ENCODE results near the gene RBM6. TPM values are rescaled to one million over a fixed set of nuclear protein-coding genes. Genes with fewer than 3 reads are reported as not detected.

Gene RBM6
- total RNA-seq, 6 experiments from 2014 or later, result 32.5 to 41.6 (median 34.5) TPM

DNA sequence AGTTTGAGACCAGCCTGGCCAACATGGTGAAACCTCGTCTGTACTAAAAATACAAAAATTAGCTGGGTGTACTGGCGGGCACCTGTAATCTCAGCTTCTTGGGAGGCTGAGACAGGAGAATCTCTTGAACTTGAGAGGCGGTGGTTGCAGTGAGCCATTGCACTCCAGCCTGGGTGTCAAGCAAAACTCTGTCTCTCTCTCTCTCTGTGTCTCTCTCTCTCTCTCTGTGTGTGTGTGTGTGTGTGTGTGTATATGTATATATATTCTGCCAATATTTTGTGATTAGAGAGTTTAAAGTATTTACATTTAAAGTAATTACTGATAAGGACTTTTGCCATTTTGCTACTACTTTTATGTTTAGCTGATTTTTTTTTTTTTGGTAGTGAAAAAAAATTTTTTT, 15.7 kb downstream of the RBM6 start:
- Mint-ChIP-seq H3K4me1 (ENCODE audit: low read depth) (peaks cover 22% of the 10 kb centered on the region), H3K27me3 (ENCODE audit: insufficient read depth) (no peaks in the 10 kb centered on the region; the same call in 1 of the 2 replicates), H3K36me3 (ENCODE audit: low read depth) (peaks cover 4% of the 10 kb centered on the region), H3K9me3 (no peaks in the 10 kb centered on the region), H3K4me3 (no peak overlapping the region), H3K27ac (no peak overlapping the region)
- TF ChIP-seq, protein P1, sequence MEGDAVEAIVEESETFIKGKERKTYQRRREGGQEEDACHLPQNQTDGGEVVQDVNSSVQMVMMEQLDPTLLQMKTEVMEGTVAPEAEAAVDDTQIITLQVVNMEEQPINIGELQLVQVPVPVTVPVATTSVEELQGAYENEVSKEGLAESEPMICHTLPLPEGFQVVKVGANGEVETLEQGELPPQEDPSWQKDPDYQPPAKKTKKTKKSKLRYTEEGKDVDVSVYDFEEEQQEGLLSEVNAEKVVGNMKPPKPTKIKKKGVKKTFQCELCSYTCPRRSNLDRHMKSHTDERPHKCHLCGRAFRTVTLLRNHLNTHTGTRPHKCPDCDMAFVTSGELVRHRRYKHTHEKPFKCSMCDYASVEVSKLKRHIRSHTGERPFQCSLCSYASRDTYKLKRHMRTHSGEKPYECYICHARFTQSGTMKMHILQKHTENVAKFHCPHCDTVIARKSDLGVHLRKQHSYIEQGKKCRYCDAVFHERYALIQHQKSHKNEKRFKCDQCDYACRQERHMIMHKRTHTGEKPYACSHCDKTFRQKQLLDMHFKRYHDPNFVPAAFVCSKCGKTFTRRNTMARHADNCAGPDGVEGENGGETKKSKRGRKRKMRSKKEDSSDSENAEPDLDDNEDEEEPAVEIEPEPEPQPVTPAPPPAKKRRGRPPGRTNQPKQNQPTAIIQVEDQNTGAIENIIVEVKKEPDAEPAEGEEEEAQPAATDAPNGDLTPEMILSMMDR (IDR thresholded peaks at IDR 0.05), result no peak
- DNase-seq, result no peak

DNA sequence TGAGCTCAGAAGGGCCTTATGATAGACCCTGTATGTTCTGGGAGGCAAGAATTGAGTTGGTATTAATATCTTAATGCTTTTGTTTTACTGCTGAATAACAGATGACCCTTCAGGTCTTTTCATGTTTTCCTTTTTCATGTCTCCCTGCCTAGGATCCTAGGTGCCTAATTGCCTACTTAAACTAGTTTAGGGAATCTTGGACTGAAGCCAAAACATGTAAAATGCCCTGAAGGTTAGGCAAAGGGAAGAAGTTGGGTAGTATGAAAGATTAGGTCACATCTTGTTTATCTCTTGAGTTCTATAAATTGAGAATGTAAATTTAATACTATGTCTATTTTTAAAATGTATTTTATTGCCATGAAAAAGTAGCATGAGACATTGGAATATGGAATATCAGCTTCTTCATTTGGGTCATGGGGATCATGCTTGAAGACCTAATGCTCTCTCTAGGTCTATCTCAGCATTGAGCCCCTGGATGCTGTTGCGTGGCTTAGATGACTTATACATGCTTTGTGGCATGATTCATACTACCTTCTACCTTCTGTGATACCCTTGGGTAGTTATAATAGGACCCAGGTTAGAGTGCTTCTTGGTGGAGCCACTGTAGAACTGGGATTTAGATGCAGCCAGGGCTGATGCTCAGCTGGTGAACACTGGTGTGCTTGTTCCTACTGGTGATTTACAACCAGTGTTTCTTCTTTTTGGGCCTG, 26.4 kb downstream of the RBM6 start:
- H3K36me3 Mint-ChIP-seq (ENCODE audit: low read depth), result peaks cover 15% of the 10 kb centered on the region
- no peak overlapping the region for H3K4me3 Mint-ChIP-seq
- H3K4me1 Mint-ChIP-seq (ENCODE audit: low read depth), result peaks cover 31% of the 10 kb centered on the region
- no peaks in the 10 kb centered on the region for H3K27me3 Mint-ChIP-seq (ENCODE audit: insufficient read depth)
- no peaks in the 10 kb centered on the region for H3K9me3 Mint-ChIP-seq
- TF ChIP-seq, protein P1 (IDR thresholded peaks at IDR 0.05), result no peak
- no peak for DNase-seq
- no peak overlapping the region for H3K27ac Mint-ChIP-seq

DNA sequence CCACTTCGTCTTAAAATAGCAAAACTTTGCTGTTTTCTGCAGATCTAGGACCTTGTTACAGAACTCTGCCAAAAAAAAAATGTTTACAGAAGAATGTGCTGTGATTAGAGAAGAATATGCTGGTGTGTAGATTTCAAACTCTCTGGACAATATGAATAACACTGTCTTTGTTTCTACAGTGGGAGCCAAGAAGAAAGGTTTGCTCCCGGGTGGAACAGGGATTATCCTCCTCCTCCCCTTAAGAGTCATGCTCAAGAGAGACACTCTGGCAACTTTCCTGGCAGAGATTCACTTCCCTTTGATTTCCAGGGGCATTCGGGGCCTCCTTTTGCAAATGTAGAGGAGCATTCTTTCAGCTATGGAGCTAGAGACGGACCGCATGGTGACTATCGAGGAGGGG, 27.3 kb downstream of the RBM6 start:
- DNase-seq, result no peak
- H3K9me3 Mint-ChIP-seq, result no peaks in the 10 kb centered on the region
- TF ChIP-seq, protein P1 (IDR thresholded peaks at IDR 0.05), result no peak
- peaks cover 40% of the 10 kb centered on the region for H3K4me1 Mint-ChIP-seq (ENCODE audit: low read depth)
- H3K27ac Mint-ChIP-seq, result peak overlapping the region; percentile 30; the same call in 1 of the 2 replicates
- H3K27me3 Mint-ChIP-seq (ENCODE audit: insufficient read depth), result no peaks in the 10 kb centered on the region
- no peak overlapping the region for H3K4me3 Mint-ChIP-seq
- H3K36me3 Mint-ChIP-seq (ENCODE audit: low read depth), result peaks cover 15% of the 10 kb centered on the region

DNA sequence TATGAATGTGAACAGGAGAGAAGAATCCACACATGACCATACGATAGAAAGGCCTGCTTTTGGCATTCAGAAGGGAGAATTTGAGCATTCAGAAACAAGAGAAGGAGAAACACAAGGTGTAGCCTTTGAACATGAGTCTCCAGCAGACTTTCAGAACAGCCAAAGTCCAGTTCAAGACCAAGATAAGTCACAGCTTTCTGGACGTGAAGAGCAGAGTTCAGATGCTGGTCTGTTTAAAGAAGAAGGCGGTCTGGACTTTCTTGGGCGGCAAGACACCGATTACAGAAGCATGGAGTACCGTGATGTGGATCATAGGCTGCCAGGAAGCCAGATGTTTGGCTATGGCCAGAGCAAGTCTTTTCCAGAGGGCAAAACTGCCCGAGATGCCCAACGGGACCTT, 28.4 kb downstream of the RBM6 start:
- no peak for DNase-seq
- H3K4me1 Mint-ChIP-seq (ENCODE audit: low read depth), result peaks cover 50% of the 10 kb centered on the region
- no peak overlapping the region for H3K4me3 Mint-ChIP-seq
- H3K27me3 Mint-ChIP-seq (ENCODE audit: insufficient read depth), result no peaks in the 10 kb centered on the region
- no peaks in the 10 kb centered on the region for H3K9me3 Mint-ChIP-seq
- H3K36me3 Mint-ChIP-seq (ENCODE audit: low read depth), result peaks cover 15% of the 10 kb centered on the region
- TF ChIP-seq, protein P1 (IDR thresholded peaks at IDR 0.05), result no peak
- no peak overlapping the region for H3K27ac Mint-ChIP-seq

DNA sequence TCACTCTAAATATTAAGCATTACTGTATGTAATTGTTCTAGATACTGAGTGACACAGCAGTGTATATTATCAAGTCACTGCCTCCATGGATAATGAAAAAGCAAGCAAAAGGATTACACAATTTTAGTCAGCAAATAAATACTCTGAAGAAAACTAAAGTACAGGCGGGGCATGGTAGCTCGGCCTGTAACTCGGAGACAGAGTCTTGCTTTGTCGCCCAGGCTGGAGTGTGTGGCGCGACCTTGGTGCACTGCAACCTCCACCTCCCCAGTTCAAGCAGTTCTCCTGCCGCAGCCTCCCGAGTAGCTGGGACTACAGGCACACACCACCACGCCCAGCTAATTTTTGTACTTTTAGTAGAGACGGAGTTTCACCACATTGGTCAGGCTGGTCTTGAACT, 32.7 kb downstream of the RBM6 start:
- Mint-ChIP-seq H3K36me3 (ENCODE audit: low read depth) (peaks cover 8% of the 10 kb centered on the region), H3K27ac (peak overlapping the region; percentile 88), H3K27me3 (ENCODE audit: insufficient read depth) (no peaks in the 10 kb centered on the region), H3K4me1 (ENCODE audit: low read depth) (peaks cover 36% of the 10 kb centered on the region), H3K4me3 (no peak overlapping the region), H3K9me3 (no peaks in the 10 kb centered on the region)
- TF ChIP-seq, protein P1 (IDR thresholded peaks at IDR 0.05), result no peak
- no peak for DNase-seq
